ENCODE measurements around the gene TLN1. TPM values are rescaled to one million over a fixed set of nuclear protein-coding genes. Genes with fewer than 3 reads are reported as not detected.

TLN1 gene
- total RNA-seq, 1 donor from 2014 or later = 250 TPM

- DNase-seq = peak; percentile 78
These were observed 3.7 kb downstream of the TLN1 start for GRCh38 chr9:35728041-35728971.

GRCh38 chr9:35727676-35728040 is 4.3 kb downstream of the TLN1 start:
- no peak for DNase-seq

GRCh38 chr9:35726931-35727330 is 5.1 kb downstream of the TLN1 start:
- DNase-seq = peak; percentile 72

GRCh38 chr9:35725362-35725761 is 6.6 kb downstream of the TLN1 start:
- DNase-seq = no peak

- DNase-seq = no peak
These were observed 8.1 kb downstream of the TLN1 start for GRCh38 chr9:35723908-35724307.

- DNase-seq = no peak
These were observed 8.6 kb downstream of the TLN1 start for GRCh38 chr9:35723426-35723825.

- DNase-seq = no peak
These were observed 12.4 kb downstream of the TLN1 start for GRCh38 chr9:35719546-35719945.

- DNase-seq = no peak
These were observed 13.1 kb downstream of the TLN1 start for GRCh38 chr9:35718721-35719511.

GRCh38 chr9:35717132-35717870 is 14.7 kb downstream of the TLN1 start:
- DNase-seq = no peak

- no peak for DNase-seq
These were observed 15.8 kb downstream of the TLN1 start for GRCh38 chr9:35716230-35716629.

GRCh38 chr9:35714579-35715252 is 17.3 kb downstream of the TLN1 start:
- no peak for DNase-seq

- DNase-seq = no peak
These were observed 17.9 kb downstream of the TLN1 start for GRCh38 chr9:35714123-35714522.

- no peak for DNase-seq
These were observed 18.4 kb downstream of the TLN1 start for GRCh38 chr9:35713578-35713977.

GRCh38 chr9:35712762-35713400 is 19.1 kb downstream of the TLN1 start:
- no peak for DNase-seq

GRCh38 chr9:35711501-35712428 is 20.2 kb downstream of the TLN1 start:
- DNase-seq = no peak

- DNase-seq = no peak
These were observed 21.0 kb downstream of the TLN1 start for GRCh38 chr9:35710818-35711500.

- DNase-seq = no peak
These were observed 23.8 kb downstream of the TLN1 start for GRCh38 chr9:35708146-35708545.

- no peak for DNase-seq
These were observed 25.0 kb downstream of the TLN1 start for GRCh38 chr9:35706951-35707350.

GRCh38 chr9:35705836-35706430 is 26.1 kb downstream of the TLN1 start:
- DNase-seq = no peak

- no peak for DNase-seq
These were observed 26.6 kb downstream of the TLN1 start for GRCh38 chr9:35705372-35705771.

All from dermis blood vessel endothelial cell (primary cell).